ENCODE results near the gene SMG7.

- TF ChIP-seq POLR2A (IDR thresholded peaks at IDR 0.05) (no peak), CTCF (IDR thresholded peaks at IDR 0.05) (no peak)
Observed at GRCh38 chr1:183463566-183463965, 8.7 kb upstream of the SMG7 start.
